Measurements from ENCODE around the gene MMP25. TPM values are rescaled to one million over a fixed set of nuclear protein-coding genes. Genes with fewer than 3 reads are reported as not detected.

The MMP25 gene
- total RNA-seq, 1 donor from 2014 or later, result 0.25 TPM

GRCh38 chr16:3056336-3057180, 10.2 kb downstream of the MMP25 start:
- H3K4me1 ChIP-seq, result peaks cover 19% of the 10 kb centered on the region
- intact Hi-C loops (cut with DNase I), result loop anchor here (5.0 kb wide), 2 partner anchors 56 to 106 kb away; partner anchors contain the start of gene ZNF205
- no peaks in the 10 kb centered on the region for H3K27me3 ChIP-seq
- no peaks in the 10 kb centered on the region for H3K36me3 ChIP-seq
- no peak overlapping the region for H3K27ac ChIP-seq
- H3K9me3 ChIP-seq, result no peaks in the 10 kb centered on the region
- TF ChIP-seq POLR2A (IDR thresholded peaks at IDR 0.05), result no peak
- TF ChIP-seq POLR2AphosphoS5 (IDR thresholded peaks at IDR 0.05; ENCODE audit: insufficient read depth in 1 of 2, low read depth in 1 of 2), result no peak
- no peak for TF ChIP-seq CTCF (IDR thresholded peaks at IDR 0.05)
- DNase-seq (ENCODE audit: extremely low spot score in 2 of 2), result no peak
- no peak overlapping the region for H3K4me3 ChIP-seq

DNA sequence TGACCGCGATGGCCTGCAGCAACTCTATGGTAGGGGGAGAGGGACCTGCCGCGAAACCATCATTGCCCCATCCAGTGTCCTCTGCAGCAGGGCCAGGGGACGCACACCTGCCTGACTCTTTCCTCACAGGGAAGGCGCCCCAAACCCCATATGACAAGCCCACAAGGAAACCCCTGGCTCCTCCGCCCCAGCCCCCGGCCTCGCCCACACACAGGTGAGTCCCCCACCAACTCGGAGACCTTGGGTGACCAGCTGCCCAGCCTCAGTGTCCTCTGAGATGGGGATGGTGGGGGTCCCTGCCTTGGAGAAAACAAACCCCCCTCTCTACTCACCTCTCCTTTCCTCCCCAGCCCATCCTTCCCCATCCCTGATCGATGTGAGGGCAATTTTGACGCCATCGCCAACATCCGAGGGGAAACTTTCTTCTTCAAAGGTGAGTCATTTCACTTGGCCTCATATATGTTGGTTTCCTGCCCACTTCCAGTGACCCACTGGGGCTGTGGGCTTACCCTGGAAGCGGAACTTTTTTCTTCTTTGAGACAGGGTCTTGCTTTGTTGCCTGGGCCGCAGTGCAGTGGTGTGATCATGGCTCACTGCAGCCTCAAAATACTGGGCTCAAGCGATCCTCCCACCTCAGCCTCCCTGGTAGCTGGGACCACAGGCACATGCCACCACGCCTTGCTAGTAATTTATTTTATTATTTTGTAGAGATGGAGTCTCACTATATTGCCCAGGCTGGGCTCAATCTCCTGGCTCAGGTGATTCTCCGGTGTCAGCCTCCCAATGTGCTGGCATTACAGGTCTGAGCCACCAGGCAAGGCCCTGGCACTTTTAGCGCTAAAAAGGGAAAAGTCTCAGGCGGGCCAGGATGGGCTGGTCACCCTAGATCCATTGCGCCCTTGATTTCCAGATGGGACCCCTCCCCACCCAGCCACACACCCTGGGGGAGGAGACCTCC, 11.1 kb downstream of the MMP25 start:
- no peaks in the 10 kb centered on the region for H3K27me3 ChIP-seq
- no peak for DNase-seq (ENCODE audit: extremely low spot score in 2 of 2)
- H3K4me3 ChIP-seq, result peak overlapping the region; percentile 78 to 80
- H3K4me1 ChIP-seq, result peaks cover 19% of the 10 kb centered on the region
- intact Hi-C loops (cut with DNase I), result loop anchor here (5.0 kb wide), 2 partner anchors 55 to 105 kb away; partner anchors contain the start of gene ZNF205
- H3K9me3 ChIP-seq, result no peaks in the 10 kb centered on the region
- TF ChIP-seq CTCF (IDR thresholded peaks at IDR 0.05) (no peak), POLR2A (IDR thresholded peaks at IDR 0.05) (no peak), POLR2AphosphoS5 (IDR thresholded peaks at IDR 0.05; ENCODE audit: insufficient read depth in 1 of 2, low read depth in 1 of 2) (no peak)
- H3K27ac ChIP-seq, result no peak overlapping the region
- H3K36me3 ChIP-seq, result no peaks in the 10 kb centered on the region

DNA sequence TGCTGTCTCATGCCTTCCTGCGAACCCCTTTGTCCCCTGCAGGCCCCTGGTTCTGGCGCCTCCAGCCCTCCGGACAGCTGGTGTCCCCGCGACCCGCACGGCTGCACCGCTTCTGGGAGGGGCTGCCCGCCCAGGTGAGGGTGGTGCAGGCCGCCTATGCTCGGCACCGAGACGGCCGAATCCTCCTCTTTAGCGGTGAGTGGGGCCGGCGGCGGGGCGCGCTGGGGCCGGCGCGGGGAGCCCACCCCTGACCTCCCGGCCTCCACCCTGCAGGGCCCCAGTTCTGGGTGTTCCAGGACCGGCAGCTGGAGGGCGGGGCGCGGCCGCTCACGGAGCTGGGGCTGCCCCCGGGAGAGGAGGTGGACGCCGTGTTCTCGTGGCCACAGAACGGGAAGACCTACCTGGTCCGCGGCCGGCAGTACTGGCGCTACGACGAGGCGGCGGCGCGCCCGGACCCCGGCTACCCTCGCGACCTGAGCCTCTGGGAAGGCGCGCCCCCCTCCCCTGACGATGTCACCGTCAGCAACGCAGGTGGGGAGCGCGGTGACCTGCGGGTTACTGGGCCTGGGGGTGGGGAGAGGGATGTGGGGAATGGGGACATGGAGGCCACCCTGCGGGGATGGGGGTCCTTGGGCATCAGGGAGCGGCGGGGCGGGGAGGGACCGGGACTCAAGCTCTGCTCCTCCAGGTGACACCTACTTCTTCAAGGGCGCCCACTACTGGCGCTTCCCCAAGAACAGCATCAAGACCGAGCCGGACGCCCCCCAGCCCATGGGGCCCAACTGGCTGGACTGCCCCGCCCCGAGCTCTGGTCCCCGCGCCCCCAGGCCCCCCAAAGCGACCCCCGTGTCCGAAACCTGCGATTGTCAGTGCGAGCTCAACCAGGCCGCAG, 12.0 kb downstream of the MMP25 start:
- intact Hi-C loops (cut with DNase I), result loop anchor here (5.0 kb wide), 2 partner anchors 54 to 104 kb away; partner anchors contain the start of gene ZNF205
- no peaks in the 10 kb centered on the region for H3K27me3 ChIP-seq
- H3K27ac ChIP-seq, result peak overlapping the region; percentile 76
- peak overlapping the region; percentile 78 to 80 for H3K4me3 ChIP-seq
- peaks cover 19% of the 10 kb centered on the region for H3K4me1 ChIP-seq
- no peaks in the 10 kb centered on the region for H3K36me3 ChIP-seq
- no peak for TF ChIP-seq CTCF (IDR thresholded peaks at IDR 0.05)
- no peak for TF ChIP-seq POLR2AphosphoS5 (IDR thresholded peaks at IDR 0.05; ENCODE audit: insufficient read depth in 1 of 2, low read depth in 1 of 2)
- TF ChIP-seq POLR2A (IDR thresholded peaks at IDR 0.05), result no peak
- H3K9me3 ChIP-seq, result no peaks in the 10 kb centered on the region
- DNase-seq (ENCODE audit: extremely low spot score in 2 of 2), result no peak

DNA sequence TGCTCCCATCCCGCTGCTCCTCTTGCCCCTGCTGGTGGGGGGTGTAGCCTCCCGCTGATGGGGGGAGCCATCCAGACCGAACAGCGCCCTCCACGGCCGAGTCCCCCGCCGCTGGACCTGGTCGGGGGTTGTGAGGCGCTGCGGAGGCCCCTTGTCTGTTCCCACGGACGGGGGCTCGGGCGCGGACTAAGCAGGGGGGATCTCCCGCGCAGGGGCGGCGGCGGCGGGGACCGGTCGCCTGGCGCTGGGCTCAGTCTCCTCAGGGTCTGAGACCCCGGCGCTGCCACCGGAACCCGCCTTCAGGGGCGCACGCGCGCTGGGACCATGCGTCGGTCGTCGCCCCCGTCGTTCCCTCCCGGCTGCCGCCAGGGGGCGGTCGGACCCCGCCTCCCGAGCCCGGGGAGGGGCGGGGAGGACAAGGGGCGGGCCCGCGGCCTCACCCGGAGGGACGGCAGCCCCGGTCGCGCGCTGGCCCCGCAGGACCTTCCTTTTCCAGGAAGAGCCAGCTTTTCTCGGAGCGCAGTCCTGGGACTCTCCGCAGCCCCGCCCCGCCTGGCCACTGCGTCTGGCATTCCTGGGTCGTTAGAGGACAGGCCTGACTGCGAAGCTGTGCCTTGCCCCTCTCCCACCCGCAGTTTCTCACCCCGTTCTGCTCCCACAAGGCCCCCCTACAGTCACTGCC, 12.8 kb downstream of the MMP25 start:
- Histone ChIP-seq H3K4me1 (peaks cover 19% of the 10 kb centered on the region), H3K27ac (peak overlapping the region; percentile 76), H3K27me3 (no peaks in the 10 kb centered on the region), H3K9me3 (no peaks in the 10 kb centered on the region), H3K4me3 (peak overlapping the region; percentile 78 to 80), H3K36me3 (no peaks in the 10 kb centered on the region)
- TF ChIP-seq CTCF (IDR thresholded peaks at IDR 0.05) (peak; percentile 92 to 96 (median 95)), POLR2AphosphoS5 (IDR thresholded peaks at IDR 0.05; ENCODE audit: insufficient read depth in 1 of 2, low read depth in 1 of 2) (peak in 1 of 2 donors; percentile 36), POLR2A (IDR thresholded peaks at IDR 0.05) (no peak)
- DNase-seq (ENCODE audit: extremely low spot score in 2 of 2), result no peak
- intact Hi-C loops (cut with DNase I), result loop anchor here (5.0 kb wide), 2 partner anchors 53 to 103 kb away; partner anchors contain the start of gene ZNF205
